ENCODE data around the gene CAPN13.

The CAPN13 gene

DNA sequence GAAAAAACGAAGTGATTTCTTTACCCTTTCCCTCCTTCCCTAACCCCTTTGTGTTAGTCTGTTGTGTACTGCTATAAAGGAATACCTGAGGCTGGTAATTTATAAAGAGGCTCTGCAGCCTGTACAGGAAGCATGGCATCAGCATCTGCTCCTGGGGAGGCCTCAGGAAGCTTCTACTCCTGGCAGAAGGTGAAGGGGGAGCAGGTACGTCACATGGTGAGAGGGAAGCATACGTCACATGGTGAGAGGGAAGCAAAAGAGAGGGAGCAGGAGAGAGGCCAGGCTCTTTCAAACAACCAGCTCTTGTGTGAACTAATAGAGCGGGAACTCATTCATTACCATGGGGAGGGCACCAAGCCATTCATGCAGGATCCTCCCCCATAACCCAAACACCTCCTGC lies 126.2 kb downstream of the CAPN13 start:
- TF ChIP-seq, protein P1, sequence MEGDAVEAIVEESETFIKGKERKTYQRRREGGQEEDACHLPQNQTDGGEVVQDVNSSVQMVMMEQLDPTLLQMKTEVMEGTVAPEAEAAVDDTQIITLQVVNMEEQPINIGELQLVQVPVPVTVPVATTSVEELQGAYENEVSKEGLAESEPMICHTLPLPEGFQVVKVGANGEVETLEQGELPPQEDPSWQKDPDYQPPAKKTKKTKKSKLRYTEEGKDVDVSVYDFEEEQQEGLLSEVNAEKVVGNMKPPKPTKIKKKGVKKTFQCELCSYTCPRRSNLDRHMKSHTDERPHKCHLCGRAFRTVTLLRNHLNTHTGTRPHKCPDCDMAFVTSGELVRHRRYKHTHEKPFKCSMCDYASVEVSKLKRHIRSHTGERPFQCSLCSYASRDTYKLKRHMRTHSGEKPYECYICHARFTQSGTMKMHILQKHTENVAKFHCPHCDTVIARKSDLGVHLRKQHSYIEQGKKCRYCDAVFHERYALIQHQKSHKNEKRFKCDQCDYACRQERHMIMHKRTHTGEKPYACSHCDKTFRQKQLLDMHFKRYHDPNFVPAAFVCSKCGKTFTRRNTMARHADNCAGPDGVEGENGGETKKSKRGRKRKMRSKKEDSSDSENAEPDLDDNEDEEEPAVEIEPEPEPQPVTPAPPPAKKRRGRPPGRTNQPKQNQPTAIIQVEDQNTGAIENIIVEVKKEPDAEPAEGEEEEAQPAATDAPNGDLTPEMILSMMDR (IDR thresholded peaks at IDR 0.05; ENCODE audit: low read depth, low read length): no peak
- DNase-seq (ENCODE audit: extremely low read depth, low read depth): no peak

GRCh38 chr2:30680121-30680520 lies 127.1 kb downstream of the CAPN13 start:
- DNase-seq (ENCODE audit: extremely low read depth, low read depth): no peak
- TF ChIP-seq, protein P1 (IDR thresholded peaks at IDR 0.05; ENCODE audit: low read depth, low read length): no peak

GRCh38 chr2:30679426-30680088 lies 127.7 kb downstream of the CAPN13 start:
- TF ChIP-seq, protein P1 (IDR thresholded peaks at IDR 0.05; ENCODE audit: low read depth, low read length): no peak
- DNase-seq (ENCODE audit: extremely low read depth, low read depth): no peak

DNA sequence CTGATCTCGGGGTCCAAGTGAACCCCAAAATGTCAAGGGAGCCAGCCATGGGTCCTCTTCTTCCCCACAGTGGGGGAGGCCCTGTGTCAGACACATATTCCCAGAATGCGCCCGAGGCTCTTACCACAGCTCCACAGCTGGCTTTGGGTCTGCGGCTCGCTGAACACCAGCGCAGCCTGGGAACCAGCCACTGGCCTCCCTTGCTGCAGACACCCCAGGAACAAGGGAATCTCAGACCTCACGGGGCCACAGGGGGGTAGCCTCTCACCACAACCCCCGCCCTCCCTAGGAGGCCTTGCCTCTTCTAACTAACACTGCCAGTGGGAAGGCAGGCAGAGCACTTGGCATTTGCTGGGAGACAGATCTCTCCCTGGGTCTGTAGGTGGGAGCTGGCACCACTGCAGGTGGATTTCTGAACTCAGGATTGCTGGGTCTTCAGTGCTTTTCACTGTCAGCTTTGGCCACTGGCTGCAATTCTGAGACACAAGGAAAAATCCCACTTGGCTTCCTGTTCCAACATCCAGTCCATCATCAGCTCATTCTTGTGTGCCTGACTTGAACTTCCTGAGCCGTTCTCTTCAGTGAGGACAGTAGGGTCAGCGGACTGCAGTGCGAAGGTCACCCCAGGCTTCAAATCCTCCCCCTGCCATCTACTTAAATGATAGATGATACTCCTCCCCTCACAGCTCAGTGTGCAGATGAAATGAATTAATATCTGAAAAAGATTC lies 128.7 kb downstream of the CAPN13 start:
- TF ChIP-seq, protein P1 (IDR thresholded peaks at IDR 0.05; ENCODE audit: low read depth, low read length): no peak
- no peak for DNase-seq (ENCODE audit: extremely low read depth, low read depth)

- no peak for DNase-seq (ENCODE audit: extremely low read depth, low read depth)
- TF ChIP-seq, protein P1 (IDR thresholded peaks at IDR 0.05; ENCODE audit: low read depth, low read length): no peak
Measured at GRCh38 chr2:30677861-30678385, 129.3 kb downstream of the CAPN13 start.

DNA sequence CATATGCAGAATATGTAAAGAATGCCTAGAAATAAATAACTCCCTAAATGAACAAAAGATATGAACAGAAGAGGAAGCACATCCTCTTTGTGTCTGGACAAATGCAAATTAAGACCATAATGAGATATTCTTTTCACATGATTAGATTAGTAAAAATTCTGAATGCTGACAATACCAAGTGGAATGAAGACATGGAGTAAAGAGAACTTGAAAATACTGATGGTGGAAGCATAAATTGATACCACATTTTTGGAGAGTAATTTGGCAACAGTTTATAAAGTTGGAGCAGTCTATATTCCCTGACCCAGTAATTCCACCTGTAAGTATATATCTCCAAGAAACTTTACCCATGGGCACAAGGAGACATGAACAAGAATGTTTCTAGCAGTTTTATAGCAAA lies 130.0 kb downstream of the CAPN13 start:
- DNase-seq (ENCODE audit: extremely low read depth, low read depth): no peak
- TF ChIP-seq, protein P1 (IDR thresholded peaks at IDR 0.05; ENCODE audit: low read depth, low read length): no peak

- TF ChIP-seq, protein P1 (IDR thresholded peaks at IDR 0.05; ENCODE audit: low read depth, low read length): no peak
- DNase-seq (ENCODE audit: extremely low read depth, low read depth): no peak
Measured at GRCh38 chr2:30675758-30676157, 131.5 kb downstream of the CAPN13 start.
